ENCODE data around the gene UNC13C. TPM values are rescaled to one million over a fixed set of nuclear protein-coding genes. Genes with fewer than 3 reads are reported as not detected.

The UNC13C gene
- total and polyA plus RNA-seq, 2 donors (not counting 3 experiments of a cell fraction or from before 2014, with no cell fraction given) = not detected

GRCh38 chr15:54504695-54505094, 526.5 kb downstream of the UNC13C start:
- TF ChIP-seq JUN (IDR thresholded peaks at IDR 0.05; ENCODE audit: borderline replicate concordance, insufficient read depth, insufficient read length, low read depth) = no peak
- no peak for TF ChIP-seq CTCF (IDR thresholded peaks at IDR 0.05; ENCODE audit: extremely low read depth in 1 of 2, insufficient read depth in 1 of 2, low read depth in 1 of 2, low read length in 2 of 2)
- no peak for TF ChIP-seq POLR2A (IDR thresholded peaks at IDR 0.05; ENCODE audit: low read depth, low read length)
- no peak for TF ChIP-seq EZH2 (IDR thresholded peaks at IDR 0.05; ENCODE audit: borderline replicate concordance, low read depth, low read length, severe bottlenecking)
- TF ChIP-seq GATA2 (IDR thresholded peaks at IDR 0.05; ENCODE audit: insufficient read depth, insufficient read length, low read depth, low read length) = no peak
- TF ChIP-seq FOS (IDR thresholded peaks at IDR 0.05; ENCODE audit: borderline replicate concordance, insufficient read depth, low read length) = no peak
- no peak for TF ChIP-seq MYC (IDR thresholded peaks at IDR 0.05; ENCODE audit: low read depth, low read length)
- TF ChIP-seq POLR2AphosphoS5 (IDR thresholded peaks at IDR 0.05; ENCODE audit: insufficient read depth, low read depth, low read length) = no peak
- TF ChIP-seq MAX (IDR thresholded peaks at IDR 0.05; ENCODE audit: insufficient read depth, insufficient read length) = no peak
- Histone ChIP-seq H2AFZ (ENCODE audit: low read depth, low read length) (no peak overlapping the region), H3K9me1 (replicated peaks; ENCODE audit: control insufficient read depth, extremely low read depth, insufficient read depth, low read length) (no peaks in the 10 kb centered on the region), H3K9me3 (replicated peaks; ENCODE audit: control insufficient read depth, insufficient read depth, low read length) (no peaks in the 10 kb centered on the region), H3K4me2 (ENCODE audit: insufficient read depth, low read length) (no peak overlapping the region), H3K4me1 (ENCODE audit: control insufficient read depth, extremely low read depth, insufficient read depth, low read length) (no peaks in the 10 kb centered on the region), H4K20me1 (replicated peaks; ENCODE audit: control insufficient read depth, extremely low read depth, insufficient read depth, low read length) (no peaks in the 10 kb centered on the region), H3K27ac (ENCODE audit: insufficient read depth, low read depth, low read length) (no peak overlapping the region), H3K27me3 (ENCODE audit: control insufficient read depth in 2 of 2, insufficient read depth in 2 of 2, low read length in 2 of 2) (no peaks in the 10 kb centered on the region), H3K4me3 (replicated peaks in 1 of 3; ENCODE audit: insufficient read depth in 1 of 3, low read depth in 1 of 3, low read length in 3 of 3) (no peak overlapping the region), H3K9ac (replicated peaks; ENCODE audit: extremely low read depth, insufficient read depth, low read length) (no peak overlapping the region), H3K36me3 (ENCODE audit: control insufficient read depth in 2 of 2, extremely low read depth in 1 of 2, insufficient read depth in 2 of 2, low read length in 2 of 2) (no peaks in the 10 kb centered on the region), H3K79me2 (ENCODE audit: control insufficient read depth, insufficient read depth, low read length) (no peaks in the 10 kb centered on the region)
- FAIRE-seq = no peak
- ChIA-PET CTCF (no interaction called here), POLR2A (no interaction called here)
- dilution Hi-C loops (cut with MboI; ENCODE audit: extremely low pct_ligation_motif_present, low sequenced_read_pairs) = no loop called here
- intact Hi-C loops (cut with micrococcal nuclease) = no loop called here
- BruUV-seq (replicated peaks) = no TSS peak
- no peak for DNase-seq (ENCODE audit: low read depth, low spot score)

All from endothelial cell of umbilical vein (primary cell).